CD4-positive, alpha-beta T cell treated with Interleukin-4 for 4 hours (primary cell): ENCODE data around the gene EPB41L2.
"Not testable (repeated sequence)": the region's sequence is repeated elsewhere in the genome, so short reads cannot be mapped to it uniquely, and the experiment has no call there.

Source experiments
- DNase-seq: peaks from one replicate; pipeline ENCODE4 v3.0.0-alpha.2; 2020

EPB41L2 gene

DNA sequence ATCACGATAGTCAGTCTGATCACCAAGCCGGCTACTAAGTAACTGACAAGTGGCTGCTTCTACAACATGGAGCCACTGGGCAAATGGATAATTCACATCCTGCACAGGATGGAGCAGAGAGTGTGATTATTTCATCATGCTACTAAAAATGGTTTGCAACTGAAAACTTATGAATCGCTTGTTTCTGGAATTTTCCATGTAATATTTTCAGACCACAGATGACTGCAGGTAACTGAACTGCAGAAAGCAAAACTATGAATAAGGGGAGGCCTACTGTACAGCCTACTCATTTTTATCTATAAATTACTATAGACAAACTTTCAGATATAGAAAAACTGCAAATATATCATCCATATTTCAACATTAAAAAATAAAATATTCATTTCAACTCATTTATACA lies 91.5 kb downstream of the EPB41L2 start:
- DNase-seq: no peak

DNA sequence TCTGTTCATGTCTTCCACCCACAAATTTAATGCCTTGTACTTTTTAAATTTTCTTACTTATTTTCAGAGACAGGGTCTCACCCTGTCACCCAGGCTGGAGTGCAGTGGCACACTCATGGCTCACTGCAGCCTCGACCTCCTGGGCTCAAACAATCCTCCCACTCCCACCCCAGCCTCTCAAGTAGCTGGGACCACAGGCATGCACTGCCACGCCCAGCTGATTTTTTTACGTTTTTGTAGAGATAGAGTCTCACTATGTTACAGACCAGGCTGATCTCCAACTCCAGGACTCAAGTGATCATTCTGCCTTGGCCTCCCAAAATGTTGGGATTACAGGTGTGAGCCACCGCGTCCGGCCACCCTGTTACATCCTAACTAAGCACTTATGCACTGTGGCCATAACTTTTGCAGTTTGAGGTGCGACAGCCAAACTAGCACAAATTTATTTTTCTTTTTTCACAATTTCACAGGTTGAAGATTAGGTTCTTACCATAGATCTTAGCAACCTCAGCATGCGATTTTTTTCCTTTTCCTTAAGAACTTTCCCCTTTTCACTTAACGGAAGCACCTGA lies 92.1 kb downstream of the EPB41L2 start:
- DNase-seq: no peak

DNA sequence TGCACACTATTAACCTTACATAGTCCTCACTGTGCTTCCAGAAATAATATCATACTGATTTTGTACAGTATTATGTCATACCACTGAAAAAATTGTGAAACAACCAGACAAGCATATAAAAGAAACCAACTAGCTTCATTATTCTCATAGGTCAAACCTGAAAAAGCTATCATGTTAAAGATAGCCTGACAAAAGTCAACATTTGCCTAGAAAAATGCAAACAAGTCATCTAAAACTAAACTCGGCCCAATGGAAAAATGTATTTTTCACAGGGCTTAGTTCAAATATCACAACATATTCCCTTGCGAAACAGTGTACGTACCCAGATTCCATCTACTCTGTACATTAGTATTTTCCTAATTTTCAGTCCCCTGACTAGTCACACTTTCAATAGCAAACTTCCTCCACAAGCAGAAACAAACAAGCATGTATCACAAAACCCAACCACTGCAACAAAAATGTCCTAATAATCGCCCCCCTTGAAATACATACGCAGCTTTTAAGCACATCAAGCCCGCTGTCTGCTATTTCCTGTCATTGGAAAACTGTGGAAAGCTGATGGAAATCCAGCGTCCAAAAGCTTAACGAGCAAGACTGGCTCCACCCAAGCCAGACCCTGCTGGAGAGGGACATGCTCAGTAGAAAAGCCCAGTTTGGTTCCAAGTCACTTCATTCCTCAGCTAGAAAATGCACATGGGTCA lies 93.1 kb downstream of the EPB41L2 start:
- no peak for DNase-seq

DNA sequence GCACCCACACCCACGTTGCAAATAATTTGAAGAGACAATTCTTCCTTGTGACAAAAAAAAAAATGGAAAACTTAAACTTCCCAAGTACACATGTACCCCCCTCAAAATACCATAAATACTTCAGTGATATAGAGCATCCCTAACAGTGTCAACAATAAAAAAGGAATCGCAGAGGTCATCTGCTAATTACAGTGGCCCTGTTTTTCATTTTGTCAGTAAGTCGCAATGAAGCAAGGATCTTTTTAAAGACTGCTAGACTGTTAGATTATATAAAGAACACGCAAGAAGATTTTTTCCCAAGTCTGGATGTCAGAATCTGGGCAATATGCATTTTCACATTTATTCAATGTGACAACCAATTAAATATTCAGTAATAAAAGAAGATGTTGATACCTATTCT lies 93.9 kb downstream of the EPB41L2 start:
- no peak for DNase-seq

DNA sequence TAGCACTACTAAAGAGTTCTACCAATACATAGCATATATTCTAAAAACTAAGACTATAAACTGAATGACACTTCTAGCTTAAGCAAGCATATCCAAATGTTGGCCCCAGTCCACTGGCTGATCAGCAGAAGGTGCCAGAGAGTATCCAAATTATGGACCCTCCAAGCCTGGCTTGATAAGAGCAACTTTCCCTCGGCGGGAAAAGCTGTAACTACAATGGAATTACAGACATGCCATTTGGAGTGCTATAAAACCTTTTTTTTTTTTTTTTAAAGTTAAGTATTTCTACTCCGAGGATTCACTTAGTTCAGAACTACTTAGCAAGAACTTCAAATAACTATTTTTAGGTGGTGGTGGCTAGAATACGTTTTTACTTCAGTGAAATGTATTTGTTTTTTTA lies 94.6 kb downstream of the EPB41L2 start:
- no peak for DNase-seq

DNA sequence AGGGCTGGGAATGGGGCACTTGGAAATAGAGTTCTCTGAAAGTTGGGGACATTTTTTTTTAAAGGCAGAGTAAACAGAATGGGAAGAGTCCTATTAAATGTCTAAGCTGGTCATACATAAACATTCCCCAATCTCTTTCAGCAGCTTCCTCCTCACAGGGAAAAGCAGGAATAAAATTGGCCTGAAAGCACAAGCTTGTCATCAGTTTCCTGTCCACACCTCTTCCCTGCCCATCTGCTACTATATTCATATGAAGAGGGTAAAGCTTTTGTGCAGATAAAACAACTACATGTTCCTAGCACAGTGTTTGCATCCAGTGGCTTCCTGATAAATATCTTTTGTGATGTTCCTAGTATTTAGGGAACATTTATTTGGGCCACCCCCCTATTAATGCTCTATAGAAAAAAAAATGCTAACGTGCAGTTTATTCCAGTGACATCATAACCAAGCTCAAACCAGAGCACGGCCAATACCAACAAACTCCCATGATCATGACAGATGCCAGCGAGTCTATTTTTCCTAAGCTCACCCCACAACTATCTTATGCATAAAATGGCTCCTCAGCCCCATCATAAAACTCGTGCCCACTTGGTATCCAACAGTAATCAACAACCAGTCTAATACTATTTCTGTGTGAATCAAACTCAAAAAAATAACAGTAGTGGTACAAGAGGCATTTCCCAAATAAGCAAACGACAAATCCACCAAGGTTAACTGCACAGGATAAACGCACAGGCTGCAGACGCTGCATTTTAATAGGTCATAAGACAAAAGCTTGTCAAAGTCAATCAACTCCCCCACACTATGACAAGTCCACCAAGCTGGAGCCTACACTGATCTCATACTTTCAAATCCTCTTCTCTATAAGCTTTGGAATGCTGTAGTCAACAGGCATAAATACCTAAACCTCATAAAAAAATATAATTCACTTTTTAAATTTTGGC lies 95.3 kb downstream of the EPB41L2 start:
- no peak for DNase-seq

DNA sequence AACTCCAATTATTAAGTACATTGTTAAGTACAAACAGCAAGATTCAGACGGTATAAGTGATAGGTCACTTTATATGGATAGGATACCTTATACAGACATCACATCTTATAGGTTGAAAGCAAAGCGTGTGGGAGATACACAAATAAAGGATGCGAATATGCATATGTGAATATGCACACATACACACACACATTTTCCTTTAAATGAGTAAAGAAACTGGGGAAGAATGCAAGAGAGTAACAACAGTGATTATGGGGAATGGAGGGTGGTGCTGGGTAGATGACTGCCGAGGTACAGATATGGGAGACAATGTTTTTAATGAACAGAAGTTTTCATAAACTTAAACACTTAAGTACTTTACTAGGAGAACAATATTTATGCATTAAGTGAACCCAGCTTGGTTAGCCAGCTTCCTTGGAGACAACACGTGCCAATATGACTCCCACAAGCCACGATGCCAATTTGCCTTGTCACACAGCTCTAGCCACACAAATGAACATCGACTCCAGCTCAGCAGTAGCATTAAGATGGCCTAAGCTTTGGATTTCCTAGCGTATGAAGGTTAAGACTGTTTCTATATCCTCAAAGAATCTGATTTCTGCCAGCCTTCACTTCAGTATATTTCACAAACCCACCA lies 96.6 kb downstream of the EPB41L2 start:
- DNase-seq: no peak

DNA sequence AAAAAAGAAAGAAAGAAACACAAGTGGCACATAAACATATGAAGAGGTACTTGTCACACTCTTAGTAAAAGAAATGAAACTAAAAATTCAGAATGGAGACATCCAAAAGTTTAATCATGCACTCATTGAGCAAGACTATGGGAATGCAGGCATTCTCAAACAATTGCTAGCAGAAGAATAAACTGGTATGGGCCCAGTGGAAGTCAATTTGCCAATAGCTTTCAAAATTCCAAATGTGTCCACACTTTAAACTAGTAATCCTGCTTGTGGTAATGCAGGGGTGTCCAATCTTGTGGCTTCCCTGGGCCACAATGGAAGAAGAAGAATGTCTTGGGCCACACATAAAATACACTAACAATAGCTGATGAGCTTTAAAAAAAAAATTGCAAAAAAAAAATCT lies 97.4 kb downstream of the EPB41L2 start:
- DNase-seq: no peak

DNA sequence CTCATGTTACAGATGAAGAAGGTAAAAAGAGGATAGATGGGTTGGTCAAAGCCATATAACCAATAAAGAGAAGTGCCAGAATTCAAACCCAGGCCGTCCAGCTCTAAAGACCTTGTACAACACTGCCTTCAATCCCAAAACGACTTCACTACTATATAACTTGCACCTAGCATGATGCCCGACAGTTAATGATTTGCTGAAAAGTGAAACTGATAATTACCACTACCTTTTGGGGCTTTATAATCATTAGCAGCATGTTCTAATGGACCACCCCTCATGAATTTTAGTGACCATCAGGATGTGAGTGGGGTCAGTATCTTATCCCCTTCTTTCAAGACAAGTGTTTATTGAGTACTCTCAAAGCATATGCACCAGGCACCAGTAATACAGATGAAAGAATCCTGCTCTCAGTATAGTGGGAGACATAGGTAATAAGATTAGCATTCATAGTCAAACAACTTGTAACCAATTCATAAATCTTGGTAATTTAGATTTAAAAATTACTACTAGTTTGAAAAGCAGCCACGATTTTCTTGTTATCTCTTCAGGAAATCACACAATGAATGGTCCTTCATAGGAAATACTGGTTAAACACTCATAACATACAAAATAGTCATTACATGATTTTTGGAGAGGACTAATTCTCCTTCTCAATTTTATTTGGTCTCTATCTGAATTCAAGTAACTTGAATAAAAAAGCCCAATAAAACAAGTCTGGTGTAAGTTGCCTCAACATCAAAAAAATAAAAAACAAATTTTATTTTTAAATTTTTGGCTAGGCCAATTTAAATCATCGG lies 98.0 kb downstream of the EPB41L2 start:
- DNase-seq: no peak

DNA sequence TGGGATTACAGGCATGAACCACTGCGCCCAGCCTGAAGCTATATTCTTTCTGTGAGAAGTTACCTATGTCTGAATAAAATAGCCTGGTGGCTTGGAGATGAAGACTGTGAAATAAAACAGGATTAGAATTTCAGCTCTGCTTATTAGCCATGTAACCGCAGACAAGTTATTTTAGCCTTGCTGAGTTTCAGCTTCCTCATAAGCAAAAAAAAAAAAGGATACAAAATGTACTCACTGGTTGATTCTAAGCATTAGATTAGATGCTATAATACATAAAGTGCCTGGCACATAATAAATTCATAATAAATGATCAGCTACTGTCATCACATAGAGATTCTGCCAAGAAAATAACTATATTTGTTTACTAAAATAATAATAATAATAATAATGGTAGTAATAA lies 98.8 kb downstream of the EPB41L2 start:
- no peak for DNase-seq

DNA sequence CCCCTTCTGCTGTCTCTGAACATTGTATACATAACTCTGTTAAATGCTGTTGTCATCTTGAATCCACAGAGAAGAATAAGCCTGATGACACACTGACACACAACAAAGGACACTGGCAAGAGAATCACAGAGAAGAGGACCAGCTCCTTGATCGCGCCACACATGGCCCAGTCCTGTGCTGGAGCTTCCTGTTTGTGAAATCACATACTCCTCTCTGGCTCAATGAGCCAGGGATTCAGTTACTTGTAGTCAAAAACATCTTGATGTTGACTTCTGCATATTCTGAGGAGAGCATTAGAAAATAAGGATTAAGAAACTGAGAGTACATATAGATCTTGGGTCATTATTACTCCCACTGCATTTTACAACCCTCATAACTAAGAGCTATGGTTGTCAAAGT lies 100.1 kb downstream of the EPB41L2 start:
- no peak for DNase-seq

DNA sequence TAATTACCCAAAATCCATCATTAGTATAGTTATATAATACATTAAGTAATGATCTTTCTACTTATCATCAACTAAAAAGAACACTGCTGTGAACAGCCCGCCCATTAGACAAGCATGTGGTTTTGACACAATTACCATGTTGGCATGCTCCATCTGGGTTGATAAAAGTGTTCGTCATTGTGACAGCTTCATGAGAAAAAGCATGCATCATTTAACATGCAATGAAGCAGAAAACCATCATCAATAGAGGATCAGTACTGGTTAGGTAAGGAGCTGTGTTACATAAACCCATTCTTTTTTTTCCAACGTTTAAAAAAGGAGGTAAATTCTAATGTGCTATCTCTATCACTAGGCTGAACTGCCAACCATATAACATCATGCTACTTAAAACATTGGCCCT lies 101.9 kb downstream of the EPB41L2 start:
- no peak for DNase-seq

DNA sequence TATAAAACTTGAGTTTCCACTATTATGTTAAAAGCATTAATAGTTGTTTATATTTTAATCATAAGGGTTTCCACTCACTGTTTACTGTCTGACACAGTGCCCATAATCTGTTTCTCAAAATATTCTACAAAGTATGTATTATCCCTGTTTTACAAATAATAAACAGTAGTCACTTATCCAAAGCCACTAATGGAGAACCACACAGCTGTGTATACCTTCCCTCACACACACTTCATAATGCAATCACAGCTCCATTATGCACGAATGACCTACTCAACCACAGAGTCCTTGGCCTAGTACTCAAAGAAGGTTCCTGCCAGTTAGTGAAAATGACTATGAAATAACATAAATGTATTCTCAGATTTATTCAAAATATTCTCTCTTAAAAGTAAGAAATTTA lies 103.1 kb downstream of the EPB41L2 start:
- DNase-seq: no peak

DNA sequence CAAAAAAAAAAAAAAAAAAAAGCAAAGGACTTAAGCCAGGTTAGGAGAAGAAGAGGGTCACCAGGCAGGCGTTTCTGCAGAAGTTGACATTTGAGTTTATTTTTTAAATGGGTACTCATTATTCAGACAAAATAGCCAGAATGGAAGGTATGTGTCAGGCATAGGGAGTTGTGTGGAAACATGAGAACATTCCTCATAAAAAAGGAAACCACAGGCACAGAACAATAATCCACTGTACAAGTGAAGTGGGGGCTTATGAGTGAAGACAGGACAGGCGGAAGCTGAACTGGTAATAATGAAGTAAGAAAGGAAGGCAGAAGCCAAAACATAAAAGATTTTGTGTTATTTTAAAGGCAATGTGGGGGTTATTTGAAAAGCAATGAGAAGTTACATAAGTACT lies 104.6 kb downstream of the EPB41L2 start:
- DNase-seq: no peak

DNA sequence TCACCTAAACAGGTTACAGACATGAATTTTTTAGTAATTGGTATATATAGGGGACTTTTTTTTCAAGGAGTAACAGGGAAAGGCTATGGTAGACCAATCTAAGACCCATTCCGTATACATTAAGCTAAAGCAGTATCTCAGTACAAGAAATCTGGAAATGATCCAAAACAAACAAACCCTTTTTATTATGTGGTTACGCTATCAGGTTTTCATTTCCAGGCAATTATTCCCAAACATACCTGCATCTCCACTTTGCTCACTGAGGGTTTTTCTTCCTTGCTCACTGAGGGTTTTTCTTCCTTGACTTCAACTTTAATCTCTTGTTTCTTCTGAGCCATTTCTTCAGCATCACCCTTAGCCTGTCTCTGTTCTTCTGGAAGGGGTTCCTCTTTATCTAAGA lies 107.3 kb downstream of the EPB41L2 start:
- DNase-seq: no peak

DNA sequence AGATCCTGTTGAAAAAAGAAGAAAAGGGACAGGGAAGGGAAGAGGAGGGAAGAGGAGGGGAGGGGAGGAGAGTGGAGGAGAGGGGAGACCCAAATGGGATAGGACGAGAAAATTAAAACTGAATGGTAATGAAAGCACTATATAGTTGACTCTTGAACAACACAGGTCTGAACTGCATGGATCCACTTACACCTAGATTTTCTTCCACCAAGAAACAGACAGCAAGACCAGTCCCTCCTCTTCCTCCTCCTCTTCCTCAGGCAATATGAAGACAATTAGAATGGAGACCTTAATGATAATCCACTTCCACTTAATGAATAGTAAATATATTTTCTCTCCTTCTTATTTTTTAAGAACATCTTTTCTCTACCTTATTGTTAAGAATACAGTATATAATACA lies 113.5 kb downstream of the EPB41L2 start:
- no peak for DNase-seq

DNA sequence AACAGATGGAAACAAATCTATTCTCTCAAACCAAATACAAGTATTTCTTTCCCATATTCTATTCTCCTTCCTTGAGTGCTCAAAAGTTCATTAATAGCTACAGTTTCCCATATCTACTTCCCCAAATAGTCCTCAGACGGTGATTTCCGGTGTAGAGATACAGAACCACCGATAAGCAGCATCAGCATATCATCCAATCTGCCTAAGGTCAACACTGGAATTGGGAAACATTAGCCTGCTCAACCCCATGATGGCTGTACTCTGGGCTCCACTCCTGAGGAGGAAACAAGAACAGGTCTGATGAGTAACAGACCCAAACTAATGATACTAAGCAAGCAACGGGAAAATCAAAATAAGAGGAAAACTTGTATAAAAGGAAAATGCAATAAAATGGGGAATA lies 115.6 kb downstream of the EPB41L2 start:
- DNase-seq: no peak

DNA sequence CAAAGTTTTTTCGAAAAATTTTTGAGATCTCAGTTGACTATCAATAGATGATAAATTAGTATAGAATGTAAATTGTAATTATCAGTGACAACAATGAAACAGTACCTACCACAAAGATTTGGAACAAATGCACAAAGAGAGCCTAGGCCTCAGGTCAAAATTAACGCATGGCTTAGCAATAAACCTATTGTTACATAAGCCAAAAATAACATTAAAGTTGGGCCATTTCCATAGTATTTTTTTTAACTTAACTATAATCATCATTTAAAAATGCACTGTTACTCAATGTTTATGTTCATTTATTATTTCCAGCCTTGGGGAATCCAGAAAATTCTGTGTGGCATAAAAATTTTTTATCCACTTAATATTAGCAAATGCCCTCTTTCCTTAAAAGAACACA lies 117.0 kb downstream of the EPB41L2 start:
- no peak for DNase-seq

DNA sequence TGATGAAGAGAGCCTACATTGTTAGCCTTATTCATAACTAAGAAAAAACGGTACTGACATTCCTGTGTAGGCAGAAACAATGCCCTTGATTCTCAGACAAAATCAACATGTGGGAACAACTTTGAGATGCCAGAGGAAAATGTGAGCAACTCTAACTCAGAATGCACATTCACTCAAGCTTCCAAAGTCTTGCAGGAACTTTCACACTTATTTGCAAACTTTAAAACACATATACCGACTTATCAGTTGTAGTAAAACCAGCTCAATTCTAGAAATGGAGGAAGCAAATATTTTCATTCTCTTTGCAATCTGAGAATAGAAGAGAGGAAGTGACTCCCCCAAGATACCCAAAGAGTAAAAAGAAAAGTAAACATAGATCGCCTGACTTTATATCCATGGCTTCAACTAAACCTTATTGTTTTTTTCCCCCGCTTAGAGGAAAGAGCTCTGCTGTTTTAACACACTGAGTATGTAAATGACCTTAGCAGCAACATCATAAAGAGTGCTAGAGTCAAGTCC lies 117.6 kb downstream of the EPB41L2 start:
- no peak for DNase-seq

DNA sequence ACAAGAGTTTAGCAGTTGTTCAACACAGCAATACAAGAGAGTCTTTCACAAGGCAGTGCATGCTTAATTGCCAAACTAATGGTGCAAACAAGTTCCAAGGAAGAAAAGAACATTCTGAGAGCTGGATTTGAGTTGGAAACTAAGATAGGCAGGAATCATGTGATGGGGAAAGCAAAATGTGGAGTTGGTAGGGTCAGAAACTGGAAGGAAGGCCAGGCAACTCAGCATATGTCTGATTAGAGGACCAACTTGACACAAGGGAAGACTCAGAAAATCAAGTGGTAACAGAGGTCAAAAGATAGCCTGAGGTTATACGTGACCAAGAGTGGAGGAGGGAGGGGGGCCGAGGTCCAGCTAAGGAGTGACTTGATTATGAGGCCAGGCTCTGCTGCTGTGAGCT lies 118.6 kb downstream of the EPB41L2 start:
- no peak for DNase-seq

DNA sequence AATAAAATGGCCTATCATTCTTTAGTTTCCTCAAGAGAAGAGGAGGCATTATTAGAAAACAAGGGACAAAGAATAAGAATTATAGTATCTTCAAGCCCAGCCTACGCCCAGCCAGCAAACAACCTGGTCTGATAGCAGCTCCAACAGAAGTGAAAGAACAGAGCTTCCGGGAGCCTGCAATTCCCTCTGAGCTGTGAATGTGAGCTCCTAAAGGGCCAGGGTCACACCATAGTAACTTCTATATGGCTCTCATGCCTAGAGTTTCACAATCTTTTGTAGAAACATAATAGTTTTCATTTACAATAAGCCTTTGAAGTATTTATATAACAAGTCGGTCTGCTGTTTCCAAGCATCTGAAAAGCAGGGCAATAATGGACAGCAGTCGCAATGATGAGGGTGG lies 119.3 kb downstream of the EPB41L2 start:
- no peak for DNase-seq

DNA sequence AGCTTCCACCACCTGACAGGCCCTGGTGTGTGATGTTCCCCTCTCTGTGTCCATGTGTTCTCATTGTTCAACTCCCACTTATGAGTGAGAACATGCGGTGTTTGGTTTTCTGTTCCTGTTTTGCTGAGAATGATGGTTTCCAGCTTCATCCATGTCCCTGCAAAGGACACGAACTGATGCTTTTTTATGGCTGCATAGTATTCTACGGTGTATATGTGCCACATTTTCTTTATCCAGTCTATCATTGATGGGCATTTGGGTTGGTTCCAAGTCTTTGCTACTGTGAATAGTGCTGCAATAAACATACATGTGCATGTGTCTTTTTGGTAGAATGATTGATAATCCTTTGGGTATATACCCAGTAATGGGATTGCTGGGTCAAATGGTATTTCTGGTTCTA lies 120.3 kb downstream of the EPB41L2 start:
- not testable (repeated sequence) for DNase-seq
